ENCODE data around the gene RBM3. TPM values are rescaled to one million over a fixed set of nuclear protein-coding genes. Genes with fewer than 3 reads are reported as not detected.

The RBM3 gene
- total and polyA plus RNA-seq, 2 of the 8 experiments (the other 6 are each of a cell fraction or from before 2014, with no cell fraction given): 99.6 to 164 TPM

DNA sequence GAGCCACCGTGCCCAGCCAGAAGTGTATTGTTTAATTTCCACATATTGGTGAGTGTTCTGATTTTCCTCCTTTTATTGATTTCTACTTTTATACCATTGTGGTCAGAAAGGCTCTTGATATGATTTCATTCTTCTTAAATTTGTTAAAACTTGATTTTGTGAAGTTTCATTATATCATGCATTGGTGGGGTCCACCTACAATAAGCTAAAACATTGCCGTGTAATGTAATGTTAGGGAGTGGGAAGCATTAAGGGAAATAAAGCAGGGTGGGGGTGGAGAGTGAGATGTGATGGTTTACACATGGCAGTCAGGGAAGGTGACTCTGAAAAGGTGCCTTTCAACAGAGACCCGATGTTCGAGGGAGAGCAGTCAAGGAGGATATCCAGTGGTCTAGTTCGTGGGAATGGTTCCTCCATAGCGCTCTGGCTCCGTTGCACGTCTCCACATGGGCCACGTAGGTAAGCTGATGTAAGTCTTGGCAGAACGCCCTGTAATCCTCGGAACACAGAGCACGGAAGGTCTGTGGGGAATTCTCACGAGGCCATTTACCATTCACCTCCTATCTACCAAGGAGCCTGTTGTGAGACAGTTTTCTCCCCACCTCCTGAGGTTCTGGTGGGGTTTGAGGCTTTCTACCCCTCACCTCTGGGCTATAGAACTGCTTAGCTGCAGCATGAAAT, 15.3 kb downstream of the RBM3 start (continued):
- TF ChIP-seq, protein P1, sequence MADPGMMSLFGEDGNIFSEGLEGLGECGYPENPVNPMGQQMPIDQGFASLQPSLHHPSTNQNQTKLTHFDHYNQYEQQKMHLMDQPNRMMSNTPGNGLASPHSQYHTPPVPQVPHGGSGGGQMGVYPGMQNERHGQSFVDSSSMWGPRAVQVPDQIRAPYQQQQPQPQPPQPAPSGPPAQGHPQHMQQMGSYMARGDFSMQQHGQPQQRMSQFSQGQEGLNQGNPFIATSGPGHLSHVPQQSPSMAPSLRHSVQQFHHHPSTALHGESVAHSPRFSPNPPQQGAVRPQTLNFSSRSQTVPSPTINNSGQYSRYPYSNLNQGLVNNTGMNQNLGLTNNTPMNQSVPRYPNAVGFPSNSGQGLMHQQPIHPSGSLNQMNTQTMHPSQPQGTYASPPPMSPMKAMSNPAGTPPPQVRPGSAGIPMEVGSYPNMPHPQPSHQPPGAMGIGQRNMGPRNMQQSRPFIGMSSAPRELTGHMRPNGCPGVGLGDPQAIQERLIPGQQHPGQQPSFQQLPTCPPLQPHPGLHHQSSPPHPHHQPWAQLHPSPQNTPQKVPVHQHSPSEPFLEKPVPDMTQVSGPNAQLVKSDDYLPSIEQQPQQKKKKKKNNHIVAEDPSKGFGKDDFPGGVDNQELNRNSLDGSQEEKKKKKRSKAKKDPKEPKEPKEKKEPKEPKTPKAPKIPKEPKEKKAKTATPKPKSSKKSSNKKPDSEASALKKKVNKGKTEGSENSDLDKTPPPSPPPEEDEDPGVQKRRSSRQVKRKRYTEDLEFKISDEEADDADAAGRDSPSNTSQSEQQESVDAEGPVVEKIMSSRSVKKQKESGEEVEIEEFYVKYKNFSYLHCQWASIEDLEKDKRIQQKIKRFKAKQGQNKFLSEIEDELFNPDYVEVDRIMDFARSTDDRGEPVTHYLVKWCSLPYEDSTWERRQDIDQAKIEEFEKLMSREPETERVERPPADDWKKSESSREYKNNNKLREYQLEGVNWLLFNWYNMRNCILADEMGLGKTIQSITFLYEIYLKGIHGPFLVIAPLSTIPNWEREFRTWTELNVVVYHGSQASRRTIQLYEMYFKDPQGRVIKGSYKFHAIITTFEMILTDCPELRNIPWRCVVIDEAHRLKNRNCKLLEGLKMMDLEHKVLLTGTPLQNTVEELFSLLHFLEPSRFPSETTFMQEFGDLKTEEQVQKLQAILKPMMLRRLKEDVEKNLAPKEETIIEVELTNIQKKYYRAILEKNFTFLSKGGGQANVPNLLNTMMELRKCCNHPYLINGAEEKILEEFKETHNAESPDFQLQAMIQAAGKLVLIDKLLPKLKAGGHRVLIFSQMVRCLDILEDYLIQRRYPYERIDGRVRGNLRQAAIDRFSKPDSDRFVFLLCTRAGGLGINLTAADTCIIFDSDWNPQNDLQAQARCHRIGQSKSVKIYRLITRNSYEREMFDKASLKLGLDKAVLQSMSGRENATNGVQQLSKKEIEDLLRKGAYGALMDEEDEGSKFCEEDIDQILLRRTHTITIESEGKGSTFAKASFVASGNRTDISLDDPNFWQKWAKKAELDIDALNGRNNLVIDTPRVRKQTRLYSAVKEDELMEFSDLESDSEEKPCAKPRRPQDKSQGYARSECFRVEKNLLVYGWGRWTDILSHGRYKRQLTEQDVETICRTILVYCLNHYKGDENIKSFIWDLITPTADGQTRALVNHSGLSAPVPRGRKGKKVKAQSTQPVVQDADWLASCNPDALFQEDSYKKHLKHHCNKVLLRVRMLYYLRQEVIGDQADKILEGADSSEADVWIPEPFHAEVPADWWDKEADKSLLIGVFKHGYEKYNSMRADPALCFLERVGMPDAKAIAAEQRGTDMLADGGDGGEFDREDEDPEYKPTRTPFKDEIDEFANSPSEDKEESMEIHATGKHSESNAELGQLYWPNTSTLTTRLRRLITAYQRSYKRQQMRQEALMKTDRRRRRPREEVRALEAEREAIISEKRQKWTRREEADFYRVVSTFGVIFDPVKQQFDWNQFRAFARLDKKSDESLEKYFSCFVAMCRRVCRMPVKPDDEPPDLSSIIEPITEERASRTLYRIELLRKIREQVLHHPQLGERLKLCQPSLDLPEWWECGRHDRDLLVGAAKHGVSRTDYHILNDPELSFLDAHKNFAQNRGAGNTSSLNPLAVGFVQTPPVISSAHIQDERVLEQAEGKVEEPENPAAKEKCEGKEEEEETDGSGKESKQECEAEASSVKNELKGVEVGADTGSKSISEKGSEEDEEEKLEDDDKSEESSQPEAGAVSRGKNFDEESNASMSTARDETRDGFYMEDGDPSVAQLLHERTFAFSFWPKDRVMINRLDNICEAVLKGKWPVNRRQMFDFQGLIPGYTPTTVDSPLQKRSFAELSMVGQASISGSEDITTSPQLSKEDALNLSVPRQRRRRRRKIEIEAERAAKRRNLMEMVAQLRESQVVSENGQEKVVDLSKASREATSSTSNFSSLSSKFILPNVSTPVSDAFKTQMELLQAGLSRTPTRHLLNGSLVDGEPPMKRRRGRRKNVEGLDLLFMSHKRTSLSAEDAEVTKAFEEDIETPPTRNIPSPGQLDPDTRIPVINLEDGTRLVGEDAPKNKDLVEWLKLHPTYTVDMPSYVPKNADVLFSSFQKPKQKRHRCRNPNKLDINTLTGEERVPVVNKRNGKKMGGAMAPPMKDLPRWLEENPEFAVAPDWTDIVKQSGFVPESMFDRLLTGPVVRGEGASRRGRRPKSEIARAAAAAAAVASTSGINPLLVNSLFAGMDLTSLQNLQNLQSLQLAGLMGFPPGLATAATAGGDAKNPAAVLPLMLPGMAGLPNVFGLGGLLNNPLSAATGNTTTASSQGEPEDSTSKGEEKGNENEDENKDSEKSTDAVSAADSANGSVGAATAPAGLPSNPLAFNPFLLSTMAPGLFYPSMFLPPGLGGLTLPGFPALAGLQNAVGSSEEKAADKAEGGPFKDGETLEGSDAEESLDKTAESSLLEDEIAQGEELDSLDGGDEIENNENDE (IDR thresholded peaks at IDR 0.05; ENCODE audit: insufficient replicate concordance, low read length): no peak
- TF ChIP-seq BCL11A (IDR thresholded peaks at IDR 0.05; ENCODE audit: low read depth in 2 of 2, low read length in 2 of 2): no peak
